Activated gamma-delta T cell (primary cell): ENCODE results near the gene C9.
"Not testable (repeated sequence)": the region's sequence is repeated elsewhere in the genome, so short reads cannot be mapped to it uniquely, and the experiment has no call there.

Experiments
- DNase-seq: peaks from one replicate; lab custom pipeline; 2025; lab: John Stamatoyannopoulos, UW
- total RNA-seq, 2 donors: gene quantifications; one replicate each; lab custom pipeline; 2026; lab: John Stamatoyannopoulos, UW

Gene C9
- 0 reads per million in 2 donors for total RNA-seq

DNA sequence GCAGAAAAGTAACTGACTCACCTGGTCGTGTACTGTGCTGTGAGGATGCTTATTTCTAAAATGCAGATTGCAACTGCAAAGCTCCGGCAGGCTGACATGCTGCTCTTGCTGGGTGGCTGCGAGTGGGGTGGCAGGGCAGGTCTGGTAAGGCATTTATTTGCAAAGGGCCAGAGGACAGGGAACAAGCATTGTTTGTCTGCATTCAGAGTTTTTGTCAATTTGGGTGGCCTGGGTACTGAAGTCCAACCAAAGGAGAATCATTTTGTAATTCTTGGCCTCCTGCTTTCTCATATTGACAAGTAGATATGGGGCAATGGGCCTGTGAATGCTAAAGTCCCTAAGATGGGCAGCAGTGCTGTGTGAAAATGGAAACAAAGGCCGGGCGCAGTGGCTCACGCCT is at the start of gene C9:
Gene C9, minus strand, starts transcription at position 129 of the 400 bp plus-strand sequence. Its CDS starts 31 bp downstream, at position 98.
- no peak for DNase-seq

- DNase-seq, result no peak
Observed at GRCh38 chr5:39413771-39414170, 49.5 kb upstream of the C9 start.

DNA sequence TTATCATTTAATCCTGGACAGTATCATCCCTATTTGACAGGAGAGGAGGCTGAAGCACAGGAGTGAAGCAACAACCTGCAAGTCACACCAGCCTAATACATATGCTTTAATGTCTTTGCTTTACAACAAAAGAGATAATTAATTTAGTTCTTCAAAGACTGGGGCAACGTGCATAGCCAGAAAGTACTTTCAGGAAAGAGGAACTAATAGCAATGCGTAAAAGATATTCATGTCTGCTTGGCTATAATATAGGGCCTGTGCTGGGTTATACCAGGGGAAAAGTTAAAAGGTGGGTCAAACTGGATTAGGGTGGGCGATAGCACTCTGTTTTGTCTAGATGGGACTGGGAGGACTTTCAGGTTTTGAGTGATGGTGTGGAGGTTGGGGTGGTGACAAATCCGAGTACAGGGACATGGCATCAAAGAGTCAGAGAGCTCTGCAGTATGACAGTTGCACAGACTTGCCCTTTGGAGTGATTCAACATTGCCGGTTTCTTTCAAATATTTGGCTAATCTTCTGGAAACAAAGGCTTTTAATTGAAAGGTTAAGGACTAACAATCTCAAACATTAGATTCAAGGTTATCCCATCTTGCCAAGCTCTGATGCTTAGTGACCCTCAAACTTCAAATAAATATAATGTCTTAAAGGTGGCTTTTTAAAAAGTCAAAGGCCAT is 48.6 kb upstream of the C9 start:
- DNase-seq, result no peak

GRCh38 chr5:39411985-39412384 is 47.7 kb upstream of the C9 start:
- no peak for DNase-seq

- DNase-seq, result no peak
Observed at GRCh38 chr5:39411061-39411460, 46.8 kb upstream of the C9 start.

DNA sequence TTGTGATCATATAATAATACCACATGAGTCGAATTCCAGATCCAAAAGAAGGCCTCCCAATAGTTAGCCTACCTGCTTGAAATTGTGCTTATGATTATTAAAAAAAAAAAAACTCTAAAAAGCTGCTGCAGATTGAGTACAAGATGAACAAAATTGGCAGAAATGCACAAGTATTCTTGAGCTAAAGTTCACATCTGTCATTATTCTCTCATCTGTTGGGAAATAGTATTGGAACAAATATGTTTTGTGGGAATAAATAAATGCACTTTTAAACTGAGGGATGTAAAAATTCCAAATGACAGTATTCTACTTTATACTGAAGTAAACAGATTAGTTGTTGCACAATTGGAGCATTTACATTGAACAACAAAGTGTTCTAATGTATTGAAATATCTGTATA is 44.7 kb upstream of the C9 start:
- no peak for DNase-seq

DNA sequence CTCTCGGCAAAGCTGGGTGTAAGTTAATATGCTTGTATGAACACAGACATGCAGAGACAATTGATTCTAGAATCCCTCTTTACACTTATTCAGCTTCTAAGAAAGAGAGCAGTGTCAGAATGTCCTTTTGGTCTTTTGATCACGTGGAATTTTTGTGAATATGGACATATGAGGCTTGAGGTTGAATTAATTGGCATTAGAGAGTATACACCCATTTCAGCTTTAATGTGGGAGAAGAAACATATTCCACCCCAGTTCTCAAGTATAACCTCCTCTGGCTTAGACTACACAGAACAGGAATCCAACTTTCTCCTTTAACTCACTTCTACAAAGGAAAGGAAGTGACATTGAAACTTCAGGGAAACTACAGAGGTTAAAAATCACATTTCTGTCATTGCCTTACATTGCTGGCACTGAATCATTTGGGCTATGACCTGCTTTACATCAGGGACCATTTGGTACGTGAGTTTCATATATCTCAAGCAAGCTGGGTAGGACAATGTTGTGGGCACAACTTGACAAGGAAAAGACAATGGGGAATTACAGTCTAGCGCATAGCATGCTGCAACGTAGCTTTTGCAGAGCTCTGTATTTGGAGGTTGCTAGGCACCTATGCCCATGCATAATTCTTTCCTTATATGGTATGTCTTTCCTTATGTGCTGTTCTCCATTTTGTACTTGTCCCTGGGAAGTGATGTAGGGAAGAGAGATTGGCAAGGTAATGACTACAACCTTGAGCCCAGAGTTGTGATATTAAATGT is 41.0 kb upstream of the C9 start:
- DNase-seq, result no peak

DNA sequence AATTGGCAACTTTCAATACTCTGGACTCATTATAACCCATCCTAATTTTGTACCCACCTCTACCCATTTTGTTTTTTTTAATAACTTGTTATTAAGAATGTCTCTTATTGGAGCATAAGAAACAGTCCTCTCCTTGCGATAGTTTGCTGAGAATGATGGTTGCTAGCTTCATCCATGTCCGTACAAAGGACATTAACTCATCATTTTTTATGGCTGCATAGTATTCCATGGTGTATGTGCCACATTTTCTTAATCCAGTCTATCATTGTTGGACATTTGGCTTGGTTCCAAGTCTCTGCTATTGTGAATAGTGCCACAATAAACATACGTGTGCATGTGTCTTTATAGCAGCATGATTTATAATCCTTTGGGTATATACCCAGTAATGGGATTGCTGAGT is 39.5 kb upstream of the C9 start:
- not testable (repeated sequence) for DNase-seq

DNA sequence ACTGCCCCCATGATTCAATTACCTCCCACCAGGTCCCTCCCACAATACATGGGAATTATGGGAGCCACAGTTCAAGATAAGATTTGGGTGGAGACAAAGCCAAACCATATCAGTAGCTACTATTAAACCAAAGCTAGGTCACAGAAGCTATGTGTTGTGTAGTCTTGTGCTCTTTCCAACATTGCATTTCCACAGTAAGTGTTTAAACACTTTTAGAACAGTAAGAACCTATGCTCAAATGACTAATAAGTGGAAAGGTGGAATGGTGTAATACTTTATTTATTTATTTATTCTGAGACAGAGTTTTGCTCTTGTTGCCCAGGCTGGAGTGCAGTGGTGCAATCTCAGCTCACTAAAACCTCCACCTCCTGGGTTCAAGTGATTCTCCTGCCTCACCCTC is 37.8 kb upstream of the C9 start:
- not testable (repeated sequence) for DNase-seq

DNA sequence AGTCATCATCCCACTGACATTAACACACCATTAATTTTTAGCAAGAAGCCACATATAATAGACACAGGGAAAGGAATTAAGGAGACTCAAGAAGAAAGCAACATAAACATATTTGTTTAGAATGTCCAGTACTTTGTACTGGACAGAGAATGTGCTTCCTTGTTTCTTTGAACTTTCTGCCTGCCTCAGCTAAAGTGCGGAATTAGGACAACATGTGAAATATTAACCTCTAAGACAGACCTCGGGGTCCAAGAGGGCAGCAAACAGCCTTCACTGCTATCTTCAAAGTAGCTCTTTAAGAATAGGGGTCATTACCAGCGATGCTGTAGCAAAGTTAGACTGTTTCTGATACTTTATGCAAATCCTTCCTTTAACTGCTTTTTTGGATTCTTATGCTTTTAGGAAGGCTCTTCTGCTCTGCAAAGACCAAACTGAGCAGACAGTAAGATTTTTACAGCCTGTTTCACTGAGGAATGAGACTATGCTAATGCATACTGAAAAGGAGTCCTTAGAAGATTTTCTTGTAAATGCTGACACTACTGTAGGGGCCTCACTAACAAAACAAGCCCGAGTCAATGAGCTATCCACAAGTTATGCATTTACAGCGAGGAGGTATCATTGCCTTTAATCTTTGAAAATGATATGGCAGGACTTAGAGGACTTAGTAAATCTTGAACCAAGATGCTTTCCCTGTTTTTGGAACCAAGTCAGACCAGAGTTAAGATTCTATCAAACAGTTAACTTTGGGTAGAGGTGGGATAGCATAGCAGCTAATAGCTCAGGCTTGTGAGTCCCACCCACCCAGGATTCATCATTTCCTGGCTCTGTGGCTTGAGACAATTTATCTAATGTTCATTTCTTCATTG is 36.7 kb upstream of the C9 start:
- DNase-seq, result no peak

GRCh38 chr5:39399135-39400036 is 35.1 kb upstream of the C9 start:
- no peak for DNase-seq

GRCh38 chr5:39396843-39397242 is 32.5 kb upstream of the C9 start:
- DNase-seq, result no peak

- DNase-seq, result no peak
Observed at GRCh38 chr5:39395521-39395920, 31.2 kb upstream of the C9 start.

DNA sequence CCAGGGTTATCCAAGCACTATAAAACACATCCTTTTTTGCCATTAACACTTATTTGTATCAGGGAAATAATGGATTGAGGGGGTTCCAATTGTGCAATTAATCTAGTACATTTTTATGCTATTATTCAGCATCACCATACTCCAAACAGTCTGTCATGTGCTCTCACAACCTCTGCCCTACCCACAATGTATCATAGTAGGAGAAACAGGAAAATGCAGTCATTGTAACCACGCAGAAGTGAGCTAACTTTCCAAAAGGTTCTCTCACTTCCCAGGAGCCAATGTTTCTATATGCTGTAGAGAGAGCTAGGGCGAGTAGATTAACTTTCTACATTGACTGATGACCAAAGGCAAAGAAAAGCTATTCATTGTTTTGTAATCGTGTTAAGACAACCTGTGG is 30.7 kb upstream of the C9 start:
- no peak for DNase-seq

- no peak for DNase-seq
Observed at GRCh38 chr5:39390945-39391344, 26.6 kb upstream of the C9 start.

- DNase-seq, result no peak
Observed at GRCh38 chr5:39387293-39387692, 23.0 kb upstream of the C9 start.

DNA sequence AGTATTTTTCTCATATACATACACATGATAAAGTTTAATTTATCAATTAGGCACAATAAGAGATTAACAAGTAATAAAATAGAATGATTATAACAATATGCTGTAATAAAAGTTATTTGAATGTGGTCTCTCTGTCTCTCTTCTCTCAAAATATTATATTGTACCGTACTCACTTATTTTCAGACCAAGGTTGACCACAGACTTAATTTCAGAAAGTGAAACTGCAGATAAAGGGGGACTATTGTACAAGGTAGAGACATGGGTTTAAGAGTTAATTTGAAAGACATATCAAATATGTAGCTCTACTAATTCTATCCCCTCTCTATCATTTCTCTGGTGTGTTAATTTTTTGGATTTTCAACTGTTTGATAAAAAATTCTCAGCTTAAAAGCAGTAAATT is 20.0 kb upstream of the C9 start:
- no peak for DNase-seq

DNA sequence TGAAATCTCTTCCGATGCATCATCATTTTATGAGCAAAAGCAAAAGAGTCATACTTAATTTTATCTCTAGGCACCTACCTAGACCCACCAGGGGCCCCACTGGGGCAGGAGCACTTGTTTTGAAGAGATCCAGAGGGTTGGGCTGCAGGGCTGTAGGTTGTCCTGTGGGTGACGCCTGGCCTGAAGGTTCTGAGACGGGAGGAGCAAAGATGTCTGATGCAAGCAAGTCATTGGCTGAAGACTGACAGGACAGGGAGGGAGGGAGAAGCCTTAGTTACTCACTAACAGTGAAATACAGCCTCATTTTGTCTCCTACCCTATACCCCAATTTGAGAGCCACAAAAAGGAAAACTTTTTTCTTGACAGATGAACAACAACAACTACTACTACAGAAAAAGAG is 17.1 kb upstream of the C9 start:
- DNase-seq, result no peak

DNA sequence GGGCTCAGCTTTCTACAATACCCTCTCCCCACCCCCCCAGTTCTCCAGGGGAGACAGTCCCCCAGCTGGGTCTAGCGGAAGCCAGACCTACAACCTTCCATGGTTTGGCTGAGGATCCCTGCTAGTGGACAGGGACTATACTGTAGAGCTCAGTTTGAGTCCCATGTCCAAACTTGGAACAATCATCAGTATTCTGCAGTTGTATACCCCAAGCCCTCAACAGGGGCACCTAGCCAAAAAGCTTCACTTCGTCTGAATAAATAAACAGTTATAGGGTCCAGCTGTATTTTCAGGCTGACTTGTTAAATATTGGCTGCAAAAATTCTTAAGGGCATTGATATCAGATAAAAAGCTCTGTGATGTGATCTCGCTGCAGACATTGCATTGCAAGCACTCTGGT is 15.4 kb upstream of the C9 start:
- DNase-seq, result no peak

DNA sequence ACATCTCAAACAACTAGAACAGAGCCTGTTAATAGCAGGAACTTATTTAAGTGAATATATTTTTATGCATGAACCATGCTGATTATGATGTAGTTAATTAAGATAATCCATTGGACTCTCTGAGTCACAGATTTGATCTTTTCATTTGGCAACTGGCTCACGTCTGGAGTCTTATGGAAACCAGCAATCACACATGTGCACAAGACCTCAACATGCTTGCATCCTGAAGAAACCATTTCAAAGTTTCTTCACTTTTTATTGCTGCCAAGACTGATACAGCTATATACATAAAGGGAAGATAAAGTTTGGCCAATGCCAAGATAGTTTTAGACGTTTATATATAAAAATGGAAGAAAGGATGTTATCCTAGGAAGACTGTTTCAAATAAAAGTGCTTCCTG is 13.3 kb upstream of the C9 start:
- no peak for DNase-seq

GRCh38 chr5:39376293-39376714 is 12.0 kb upstream of the C9 start:
- no peak for DNase-seq

DNA sequence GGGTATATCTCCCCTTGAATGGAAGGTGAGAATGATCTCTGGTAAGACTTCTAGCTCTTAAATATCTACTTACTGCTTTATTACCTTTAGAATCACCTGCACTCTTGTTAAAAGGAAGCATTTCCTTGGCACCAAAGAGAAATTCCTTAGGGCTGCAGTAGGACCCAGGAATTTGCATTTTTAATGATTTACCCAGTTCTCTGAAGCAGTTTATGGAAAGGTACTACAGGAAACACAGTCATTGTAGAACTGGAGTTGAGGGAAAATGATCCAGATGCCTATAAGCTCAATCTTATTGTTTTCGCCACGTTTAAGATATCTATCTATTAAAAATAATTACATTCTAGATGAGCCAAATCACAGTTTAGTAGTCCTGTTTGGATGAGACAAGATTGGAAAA is 9.5 kb upstream of the C9 start:
- DNase-seq, result no peak
